Left lung (tissue), 10 donors: ENCODE measurements around the gene CEP170. TPM values are rescaled to one million over a fixed set of nuclear protein-coding genes. Genes with fewer than 3 reads are reported as not detected.
A peak's percentile ranks its signal among the peaks of the same experiment; 100 is the strongest.
"Not testable (repeated sequence)": the region's sequence is repeated elsewhere in the genome, so short reads cannot be mapped to it uniquely, and the experiment has no call there.

ENCODE experiments used
- ATAC-seq: fragments of 200-7000 bp; cut with Tn5 transposase; one replicate; pipeline ENCODE4 v1.9.1; 2020; ENCODE audit warnings: moderate library complexity
- DNase-seq, 4 donors: peaks; one replicate each; pipeline ENCODE4 v3.0.0-alpha.2; 2013 to 2020
- H3K27ac ChIP-seq, 2 donors: fragments of 200-600 bp; sonication (generic) in 1 of 2; one replicate each; pipeline versions ENCODE4 v1.5.0 to v1.8.0; 2020 to 2021
- H3K27me3 ChIP-seq, 2 donors: fragments of 200-600 bp; sonication (generic) in 1 of 2; one replicate each; pipeline versions ENCODE4 v1.5.0 to v1.8.0; 2020 to 2021
- H3K36me3 ChIP-seq, 2 donors: fragments of 200-600 bp; sonication (generic) in 1 of 2; one replicate each; pipeline versions ENCODE4 v1.5.0 to v1.8.0; 2020 to 2021
- H3K4me1 ChIP-seq, 2 donors: fragments of 200-600 bp; one replicate each; pipeline ENCODE4 v1.8.0; 2021
- H3K4me3 ChIP-seq, 2 donors: fragments of 200-600 bp; sonication (generic) in 1 of 2; one replicate each; pipeline versions ENCODE4 v1.5.0 to v1.8.0; 2020 to 2021; ENCODE audit warnings: mild to moderate bottlenecking in 1 of 2
- H3K9me3 ChIP-seq, 2 donors: fragments of 200-600 bp; sonication (generic) in 1 of 2; one replicate each; pipeline versions ENCODE4 v1.5.0 to v1.8.0; 2020 to 2021
- intact Hi-C, 2 donors: fragments of 100-400 bp; cut with DNase I; formaldehyde crosslinking; loops; one replicate each; pipeline versions ENCODE4 v1.11.2 to v1.14.2; 2022
- polyA plus RNA-seq, 6 donors: library from polyadenylated mRNA; unstranded; fragments of 120-200 nt; gene quantifications; one replicate each; pipeline ENCODE4 v1.2.1, GENCODE V29; 2013; ENCODE audit not compliant: insufficient read length in 6 of 6
- total RNA-seq, 2 donors: library from RNA; stranded (reverse); fragmentation: NEBNext Ultra II Directional; extraction: Animal tissue kit (Norgen Biotek cat#: 25700); gene quantifications; one replicate each; pipeline ENCODE4 v1.2.1, GENCODE V29; 2021
- TF ChIP-seq, protein P1 (sequence below), 2 donors: fragments of 200-600 bp; sonication (generic) in 1 of 2; IDR thresholded peaks; one replicate each; pipeline versions ENCODE4 v1.5.0 to v1.8.0; 2021; ENCODE audit warnings: antibody characterized with exemption in 2 of 2
- donor health status: DM: no; HTN: yes; CAD: no.
- donor health status: DM: no; HTN: no; CAD: no.

The CEP170 gene
- total and polyA plus RNA-seq, 8 donors, result 60.8 to 111 (median 74.2) TPM

GRCh38 chr1:243213045-243213787 lies 41.9 kb downstream of the CEP170 start:
- peaks cover 0 to 21% of the 10 kb centered on the region in 2 donors for H3K36me3 ChIP-seq
- ATAC-seq (peak; percentile 65), DNase-seq (no peak)
- no peaks in the 10 kb centered on the region for H3K27me3 ChIP-seq
- H3K27ac ChIP-seq, result no peak overlapping the region
- H3K4me3 ChIP-seq, result no peak overlapping the region
- peaks cover 6 to 19% of the 10 kb centered on the region in 2 donors for H3K4me1 ChIP-seq
- H3K9me3 ChIP-seq, result no peaks in the 10 kb centered on the region
- TF ChIP-seq, protein P1, sequence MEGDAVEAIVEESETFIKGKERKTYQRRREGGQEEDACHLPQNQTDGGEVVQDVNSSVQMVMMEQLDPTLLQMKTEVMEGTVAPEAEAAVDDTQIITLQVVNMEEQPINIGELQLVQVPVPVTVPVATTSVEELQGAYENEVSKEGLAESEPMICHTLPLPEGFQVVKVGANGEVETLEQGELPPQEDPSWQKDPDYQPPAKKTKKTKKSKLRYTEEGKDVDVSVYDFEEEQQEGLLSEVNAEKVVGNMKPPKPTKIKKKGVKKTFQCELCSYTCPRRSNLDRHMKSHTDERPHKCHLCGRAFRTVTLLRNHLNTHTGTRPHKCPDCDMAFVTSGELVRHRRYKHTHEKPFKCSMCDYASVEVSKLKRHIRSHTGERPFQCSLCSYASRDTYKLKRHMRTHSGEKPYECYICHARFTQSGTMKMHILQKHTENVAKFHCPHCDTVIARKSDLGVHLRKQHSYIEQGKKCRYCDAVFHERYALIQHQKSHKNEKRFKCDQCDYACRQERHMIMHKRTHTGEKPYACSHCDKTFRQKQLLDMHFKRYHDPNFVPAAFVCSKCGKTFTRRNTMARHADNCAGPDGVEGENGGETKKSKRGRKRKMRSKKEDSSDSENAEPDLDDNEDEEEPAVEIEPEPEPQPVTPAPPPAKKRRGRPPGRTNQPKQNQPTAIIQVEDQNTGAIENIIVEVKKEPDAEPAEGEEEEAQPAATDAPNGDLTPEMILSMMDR (IDR thresholded peaks at IDR 0.05), result no peak
- intact Hi-C loops, result no loop called here

- H3K27me3 ChIP-seq, H3K9me3 ChIP-seq, intact Hi-C loops, H3K4me3 ChIP-seq, DNase-seq, H3K27ac ChIP-seq: not testable (repeated sequence)
- Histone ChIP-seq H3K36me3 (peaks cover 0 to 21% of the 10 kb centered on the region in 2 donors), H3K4me1 (peaks cover 6 to 19% of the 10 kb centered on the region in 2 donors)
- ATAC-seq, result peak; percentile 38
These were observed 43.1 kb downstream of the CEP170 start for GRCh38 chr1:243211984-243212383.

DNA sequence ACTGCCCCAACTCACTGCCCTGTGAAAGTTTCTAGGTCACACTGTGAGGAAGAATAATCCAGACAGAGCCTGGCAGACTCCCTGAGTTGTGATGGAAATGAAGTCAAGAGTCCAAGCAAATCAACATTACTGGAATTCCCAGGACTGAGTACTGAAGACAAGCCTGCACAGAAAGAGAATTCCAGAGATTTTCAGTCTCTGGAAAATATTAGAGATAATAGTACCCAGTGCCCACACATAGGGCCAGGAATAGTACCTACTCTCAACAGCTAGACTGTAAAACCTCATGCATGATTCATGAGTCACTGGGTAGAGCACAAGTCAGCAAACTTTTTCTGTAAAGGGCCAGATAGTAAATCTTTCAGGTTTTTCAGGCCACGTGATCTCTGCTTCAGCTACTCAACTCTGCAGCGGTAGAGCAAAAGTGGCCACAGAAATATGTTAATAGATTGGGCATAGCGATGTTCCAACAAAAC lies 50.0 kb downstream of the CEP170 start:
- H3K27me3 ChIP-seq, H3K4me1 ChIP-seq, H3K27ac ChIP-seq, H3K4me3 ChIP-seq, DNase-seq, H3K9me3 ChIP-seq, intact Hi-C loops: not testable (repeated sequence)
- peaks cover 0 to 18% of the 10 kb centered on the region in 2 donors for H3K36me3 ChIP-seq
- peak; percentile 57 for ATAC-seq

GRCh38 chr1:243204336-243204735 lies 50.7 kb downstream of the CEP170 start:
- H3K4me1 ChIP-seq, H3K4me3 ChIP-seq, H3K27me3 ChIP-seq, H3K9me3 ChIP-seq, ATAC-seq, DNase-seq, intact Hi-C loops, H3K27ac ChIP-seq: not testable (repeated sequence)
- peaks cover 0 to 11% of the 10 kb centered on the region in 2 donors for H3K36me3 ChIP-seq

- H3K27me3 ChIP-seq, ATAC-seq, H3K9me3 ChIP-seq, H3K4me3 ChIP-seq, H3K4me1 ChIP-seq, intact Hi-C loops, H3K27ac ChIP-seq, DNase-seq: not testable (repeated sequence)
- H3K36me3 ChIP-seq, result peaks cover 0 to 11% of the 10 kb centered on the region in 2 donors
These were observed 51.9 kb downstream of the CEP170 start for GRCh38 chr1:243203196-243203595.

DNA sequence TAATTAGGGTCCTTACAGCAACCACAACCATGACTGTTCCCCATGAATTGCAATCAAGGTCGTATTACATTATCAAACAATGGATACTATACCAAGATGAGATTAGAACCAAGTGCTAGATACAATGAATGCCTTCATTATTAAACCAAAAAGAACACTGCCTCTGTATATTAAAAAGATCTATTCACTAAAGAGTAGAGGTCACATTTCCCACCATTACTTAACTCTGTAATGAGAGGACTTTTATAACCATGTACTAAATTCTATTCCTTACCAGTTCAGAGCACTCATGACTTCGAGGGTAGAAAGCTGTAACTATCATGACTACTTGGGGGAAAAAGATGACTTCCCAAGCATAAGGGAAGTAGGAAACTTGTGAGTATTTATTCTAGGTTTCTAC lies 53.8 kb downstream of the CEP170 start:
- ATAC-seq, intact Hi-C loops, H3K27ac ChIP-seq, H3K27me3 ChIP-seq, DNase-seq, H3K4me3 ChIP-seq, H3K9me3 ChIP-seq, H3K4me1 ChIP-seq, H3K36me3 ChIP-seq: not testable (repeated sequence)

- DNase-seq, ATAC-seq, H3K4me3 ChIP-seq, H3K4me1 ChIP-seq, intact Hi-C loops, H3K27ac ChIP-seq, H3K36me3 ChIP-seq, H3K9me3 ChIP-seq, H3K27me3 ChIP-seq: not testable (repeated sequence)
These were observed 57.6 kb downstream of the CEP170 start for GRCh38 chr1:243197524-243197923.

- peak; percentile 81 for ATAC-seq
- H3K27ac ChIP-seq, H3K9me3 ChIP-seq, H3K27me3 ChIP-seq, H3K4me1 ChIP-seq, H3K4me3 ChIP-seq, intact Hi-C loops: not testable (repeated sequence)
- peak in 1 of 4 donors; percentile 1 for DNase-seq
- H3K36me3 ChIP-seq, result peaks cover 0 to 21% of the 10 kb centered on the region in 2 donors
These were observed 61.8 kb downstream of the CEP170 start for GRCh38 chr1:243193330-243193729.

DNA sequence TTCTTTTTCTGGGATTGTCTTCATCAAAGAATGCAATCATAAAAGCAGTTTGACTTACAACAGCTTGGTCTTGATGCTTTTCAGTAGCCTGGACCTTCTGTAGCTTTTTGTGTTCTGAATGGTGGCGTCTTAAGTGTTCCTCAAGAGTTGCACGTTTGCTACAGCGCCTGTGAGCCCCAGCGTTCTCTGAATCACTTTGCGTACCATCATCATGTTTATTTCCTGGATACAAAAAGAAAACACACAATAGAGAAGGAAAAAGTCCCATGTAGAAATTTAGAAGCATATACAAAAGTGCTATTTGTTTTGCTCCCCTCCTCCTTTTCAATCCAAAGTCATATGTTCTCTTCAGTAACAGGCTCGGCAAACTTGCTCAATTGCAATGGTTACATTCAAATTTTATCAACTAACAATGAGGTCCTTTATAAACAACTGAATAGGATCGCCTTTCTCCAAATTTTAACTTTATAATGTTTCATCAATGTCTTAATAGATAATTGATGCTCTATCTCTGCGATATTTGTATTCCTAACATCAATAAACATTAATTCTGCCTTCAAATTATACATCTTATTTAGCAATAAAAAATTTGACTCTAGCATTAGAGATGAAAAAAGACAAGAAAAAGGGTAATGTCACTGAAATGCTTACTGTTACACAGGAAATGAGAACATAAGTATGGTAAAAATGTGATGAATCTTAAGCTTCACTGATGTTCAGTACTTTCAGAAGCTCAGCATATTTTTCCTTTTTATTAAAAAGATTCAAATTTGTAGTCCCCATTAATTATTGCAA lies 68.7 kb downstream of the CEP170 start:
- not testable (repeated sequence) for H3K27me3 ChIP-seq

DNA sequence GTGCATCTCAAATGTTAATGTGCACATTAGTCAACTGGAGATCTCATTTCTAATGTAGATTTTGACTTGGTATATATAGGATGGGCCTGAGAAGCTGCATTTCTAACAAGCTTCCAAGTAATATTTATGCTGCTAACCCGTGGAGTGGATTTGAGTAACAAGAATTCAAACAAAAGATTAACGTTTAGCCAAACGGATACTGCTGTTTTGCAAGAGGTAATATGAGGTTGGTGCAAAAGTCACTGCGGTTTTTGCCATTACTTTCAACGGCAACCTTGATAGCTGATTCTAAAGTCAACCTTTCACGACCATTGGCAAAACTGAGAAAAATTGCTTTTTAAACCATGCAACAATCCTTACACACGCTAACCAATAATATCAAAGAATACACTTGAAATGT lies 70.3 kb downstream of the CEP170 start:
- ATAC-seq, intact Hi-C loops, H3K9me3 ChIP-seq, H3K27me3 ChIP-seq, H3K4me3 ChIP-seq, H3K4me1 ChIP-seq, DNase-seq, H3K27ac ChIP-seq: not testable (repeated sequence)
- peaks cover 0 to 24% of the 10 kb centered on the region in 2 donors for H3K36me3 ChIP-seq

More for the DNA sequence above, 68.7 kb downstream of the CEP170 start:
- H3K27ac ChIP-seq, DNase-seq, intact Hi-C loops, H3K4me3 ChIP-seq, H3K9me3 ChIP-seq, ATAC-seq, H3K4me1 ChIP-seq: not testable (repeated sequence)
- peaks cover 0 to 34% of the 10 kb centered on the region in 2 donors for H3K36me3 ChIP-seq

DNA sequence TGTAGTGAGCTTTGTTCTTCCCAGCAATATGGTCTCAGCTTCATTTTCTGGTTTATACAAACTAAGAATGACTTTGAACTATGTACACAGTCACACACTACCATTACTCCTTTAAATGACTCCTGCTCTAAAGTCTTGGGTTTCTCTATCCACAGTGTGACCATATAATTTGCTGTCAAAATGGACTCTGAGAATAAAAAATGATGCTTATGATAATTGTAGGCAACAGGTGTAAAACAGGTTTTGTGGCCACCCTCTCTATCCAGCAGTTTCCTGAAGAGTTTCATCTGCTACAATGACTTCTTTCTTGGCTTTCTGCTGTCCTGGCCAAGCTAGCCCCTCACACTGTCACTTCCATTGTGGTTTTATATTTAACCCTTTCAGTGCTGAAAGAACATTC lies 71.4 kb downstream of the CEP170 start:
- intact Hi-C loops, H3K27ac ChIP-seq, DNase-seq, H3K4me1 ChIP-seq, H3K27me3 ChIP-seq, ATAC-seq, H3K4me3 ChIP-seq, H3K9me3 ChIP-seq: not testable (repeated sequence)
- H3K36me3 ChIP-seq, result peaks cover 0 to 18% of the 10 kb centered on the region in 2 donors

- H3K9me3 ChIP-seq, H3K4me3 ChIP-seq, H3K27me3 ChIP-seq, H3K27ac ChIP-seq, DNase-seq, ATAC-seq, H3K4me1 ChIP-seq, intact Hi-C loops: not testable (repeated sequence)
- peaks cover 0 to 18% of the 10 kb centered on the region in 2 donors for H3K36me3 ChIP-seq
These were observed 71.9 kb downstream of the CEP170 start for GRCh38 chr1:243183176-243183575.
